ENCODE measurements around the gene CD99.

DNA sequence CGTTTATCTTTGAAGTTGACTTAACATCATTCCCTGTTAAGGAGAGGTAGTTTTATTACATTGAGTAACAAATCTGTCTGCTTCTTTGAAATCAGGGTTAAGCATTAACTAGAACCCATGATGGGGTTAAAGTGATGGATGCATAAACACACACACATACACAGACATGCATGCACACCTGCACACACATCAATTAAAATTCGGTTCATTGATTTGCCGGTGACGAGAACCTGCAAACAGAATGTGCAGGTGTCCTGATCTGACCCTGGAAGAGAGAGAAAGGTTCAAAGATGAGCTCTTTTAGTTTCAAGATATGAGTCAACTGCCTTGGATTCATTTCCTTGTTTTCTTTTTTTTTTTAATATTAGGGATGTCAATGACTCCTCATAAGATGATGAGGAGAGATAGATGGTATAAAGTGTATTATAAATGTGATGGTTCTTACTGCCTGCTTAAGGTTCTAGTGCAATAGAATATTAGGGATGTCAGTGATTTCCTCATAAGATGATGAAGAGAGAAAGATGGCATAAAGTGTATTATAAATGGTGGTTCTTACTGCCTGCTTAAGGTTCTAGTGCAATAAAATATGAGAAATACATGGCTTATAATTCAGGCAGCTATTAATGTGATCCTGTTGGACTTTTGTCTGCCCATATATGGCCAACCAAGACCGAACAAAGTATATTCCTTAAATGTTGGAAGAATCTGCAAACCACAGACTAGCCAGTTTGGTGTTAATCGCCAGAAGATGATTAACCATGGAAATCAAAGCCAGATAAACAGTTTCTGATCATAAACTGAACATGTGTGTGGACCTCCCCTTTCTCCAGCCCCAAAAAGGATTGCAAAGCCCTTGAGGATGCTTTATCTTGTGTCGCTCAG, 14.1 kb upstream of the CD99 start:
- TF ChIP-seq, protein P1, sequence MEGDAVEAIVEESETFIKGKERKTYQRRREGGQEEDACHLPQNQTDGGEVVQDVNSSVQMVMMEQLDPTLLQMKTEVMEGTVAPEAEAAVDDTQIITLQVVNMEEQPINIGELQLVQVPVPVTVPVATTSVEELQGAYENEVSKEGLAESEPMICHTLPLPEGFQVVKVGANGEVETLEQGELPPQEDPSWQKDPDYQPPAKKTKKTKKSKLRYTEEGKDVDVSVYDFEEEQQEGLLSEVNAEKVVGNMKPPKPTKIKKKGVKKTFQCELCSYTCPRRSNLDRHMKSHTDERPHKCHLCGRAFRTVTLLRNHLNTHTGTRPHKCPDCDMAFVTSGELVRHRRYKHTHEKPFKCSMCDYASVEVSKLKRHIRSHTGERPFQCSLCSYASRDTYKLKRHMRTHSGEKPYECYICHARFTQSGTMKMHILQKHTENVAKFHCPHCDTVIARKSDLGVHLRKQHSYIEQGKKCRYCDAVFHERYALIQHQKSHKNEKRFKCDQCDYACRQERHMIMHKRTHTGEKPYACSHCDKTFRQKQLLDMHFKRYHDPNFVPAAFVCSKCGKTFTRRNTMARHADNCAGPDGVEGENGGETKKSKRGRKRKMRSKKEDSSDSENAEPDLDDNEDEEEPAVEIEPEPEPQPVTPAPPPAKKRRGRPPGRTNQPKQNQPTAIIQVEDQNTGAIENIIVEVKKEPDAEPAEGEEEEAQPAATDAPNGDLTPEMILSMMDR (IDR thresholded peaks at IDR 0.05) = no peak
- TF ChIP-seq POLR2A (IDR thresholded peaks at IDR 0.05) (no peak), EP300 (IDR thresholded peaks at IDR 0.05) (no peak)
